Testis (tissue), 3 donors: ENCODE results near the gene RIN2. TPM values are rescaled to one million over a fixed set of nuclear protein-coding genes. Genes with fewer than 3 reads are reported as not detected.
A peak's percentile ranks its signal among the peaks of the same experiment; 100 is the strongest.

Source experiments
- DNase-seq: peaks from one replicate; pipeline ENCODE4 v3.0.0-alpha.2; 2019
- H3K27ac ChIP-seq, 2 donors: fragments of 200-600 bp; sonication (generic); one replicate each; pipeline ENCODE4 v1.5.1; 2019
- H3K27me3 ChIP-seq: fragments of 200-600 bp; sonication (generic); one replicate; pipeline ENCODE4 v1.5.1; 2019
- H3K36me3 ChIP-seq: fragments of 200-600 bp; sonication (generic); one replicate; pipeline ENCODE4 v1.5.1; 2017; ENCODE audit warnings: low read depth; ENCODE audit errors: missing control alignments
- H3K4me1 ChIP-seq: fragments of 200-600 bp; sonication (generic); one replicate; pipeline ENCODE4 v1.5.1; 2019
- H3K4me3 ChIP-seq, 2 donors: fragments of 200-600 bp; sonication (generic); one replicate each; pipeline ENCODE4 v1.5.1; 2017 to 2019
- H3K9me3 ChIP-seq: fragments of 200-600 bp; sonication (generic); one replicate; pipeline ENCODE4 v1.5.1; 2017
- POLR2A ChIP-seq: fragments of 450-650 bp; IDR thresholded peaks from one replicate; pipeline ENCODE4 v1.6.1; 2017; ENCODE audit warnings: antibody characterized with exemption, mild to moderate bottlenecking, moderate library complexity
- WGBS, 2 donors: methylation state at CpG; one replicate each; pipeline ENCODE4 v1.1.5; 2018; 5-methylcytosine and 5-hydroxymethylcytosine counted together
- intact Hi-C: fragments of 100-400 bp; cut with DNase I; formaldehyde crosslinking; loops from one replicate; pipeline ENCODE4 v1.15.1; 2023; ENCODE audit warnings: low total_unique reads
- polyA plus RNA-seq: library from polyadenylated mRNA; stranded (reverse); fragments of 350-450 nt; fragmentation: Illumina TruSeq; extraction: RNeasy Lipid Tissue Mini Kit (QIAGEN cat#74804); gene quantifications from one replicate; pipeline ENCODE4 v1.2.3, GENCODE V29; 2014; ENCODE audit warnings: low read depth, low replicate concordance; ENCODE audit not compliant: insufficient read depth
- total RNA-seq, 2 donors: library from RNA; depleted of rRNA; stranded (reverse); fragments of >200 nt; gene quantifications; one replicate each; pipeline ENCODE4 v1.2.3, GENCODE V29; 2016
- TF ChIP-seq, protein P1 (sequence below), 3 experiments: fragments of 450-650 bp in 2 of 3; fragments of 200-600 bp in 1 of 3; sonication (generic) in 1 of 3; IDR thresholded peaks; one replicate each; pipeline ENCODE4 v1.5.1; 2016 to 2019; ENCODE audit warnings: antibody characterized with exemption in 3 of 3, mild to moderate bottlenecking in 2 of 3, moderate library complexity in 1 of 3

The RIN2 gene
- total and polyA plus RNA-seq, 3 donors from 2014 or later, result 9.1 to 29.2 (median 16.0) TPM

DNA sequence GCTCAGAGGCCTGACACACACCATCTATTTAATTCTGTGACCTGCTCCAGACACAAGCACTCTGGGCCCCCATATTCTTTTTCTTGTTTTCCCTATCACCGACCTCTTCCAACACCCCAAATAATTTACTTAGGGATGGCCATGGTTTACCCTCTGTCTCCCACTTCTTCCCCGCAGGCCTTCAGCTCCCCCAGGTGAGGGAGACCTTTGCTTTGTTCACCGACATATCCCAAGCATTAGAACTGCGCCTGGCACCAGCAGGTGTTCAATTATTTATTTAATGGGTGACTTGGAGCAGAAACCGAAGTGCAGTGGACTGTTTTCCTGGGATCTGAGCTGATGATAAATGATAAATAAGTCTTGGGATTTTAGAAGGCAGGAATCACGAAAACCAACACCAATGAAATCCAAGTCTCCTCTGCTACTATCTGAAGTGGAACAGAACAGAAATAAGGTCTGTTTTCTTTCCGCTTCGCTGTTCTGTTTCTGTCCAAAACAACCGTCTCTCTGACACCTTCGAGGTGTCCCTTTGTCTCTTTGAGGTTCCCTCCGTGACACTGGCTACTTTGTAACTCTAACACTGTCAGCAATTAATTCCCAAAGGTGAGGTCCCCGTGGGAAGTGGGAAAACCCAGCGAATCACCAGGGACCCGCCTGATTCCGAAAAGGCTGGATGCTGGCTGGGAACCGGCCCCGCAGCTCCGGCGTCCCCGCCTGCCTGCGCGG, 1.1 kb upstream of the RIN2 start:
- Histone ChIP-seq H3K9me3 (no peaks in the 10 kb centered on the region), H3K36me3 (no peaks in the 10 kb centered on the region), H3K4me1 (peaks cover 17% of the 10 kb centered on the region), H3K27me3 (no peaks in the 10 kb centered on the region), H3K4me3 (peak overlapping the region; percentile 72 to 92), H3K27ac (peak overlapping the region; percentile 85 to 86)
- intact Hi-C loops, result no loop called here
- TF ChIP-seq POLR2A, result no peak
- TF ChIP-seq, protein P1, sequence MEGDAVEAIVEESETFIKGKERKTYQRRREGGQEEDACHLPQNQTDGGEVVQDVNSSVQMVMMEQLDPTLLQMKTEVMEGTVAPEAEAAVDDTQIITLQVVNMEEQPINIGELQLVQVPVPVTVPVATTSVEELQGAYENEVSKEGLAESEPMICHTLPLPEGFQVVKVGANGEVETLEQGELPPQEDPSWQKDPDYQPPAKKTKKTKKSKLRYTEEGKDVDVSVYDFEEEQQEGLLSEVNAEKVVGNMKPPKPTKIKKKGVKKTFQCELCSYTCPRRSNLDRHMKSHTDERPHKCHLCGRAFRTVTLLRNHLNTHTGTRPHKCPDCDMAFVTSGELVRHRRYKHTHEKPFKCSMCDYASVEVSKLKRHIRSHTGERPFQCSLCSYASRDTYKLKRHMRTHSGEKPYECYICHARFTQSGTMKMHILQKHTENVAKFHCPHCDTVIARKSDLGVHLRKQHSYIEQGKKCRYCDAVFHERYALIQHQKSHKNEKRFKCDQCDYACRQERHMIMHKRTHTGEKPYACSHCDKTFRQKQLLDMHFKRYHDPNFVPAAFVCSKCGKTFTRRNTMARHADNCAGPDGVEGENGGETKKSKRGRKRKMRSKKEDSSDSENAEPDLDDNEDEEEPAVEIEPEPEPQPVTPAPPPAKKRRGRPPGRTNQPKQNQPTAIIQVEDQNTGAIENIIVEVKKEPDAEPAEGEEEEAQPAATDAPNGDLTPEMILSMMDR (IDR thresholded peaks at IDR 0.05), result no peak
- no peak for DNase-seq
- WGBS, 2 donors, result 16 to 20% methylated on average over 17 to 22 of the region's 22 CpGs

DNA sequence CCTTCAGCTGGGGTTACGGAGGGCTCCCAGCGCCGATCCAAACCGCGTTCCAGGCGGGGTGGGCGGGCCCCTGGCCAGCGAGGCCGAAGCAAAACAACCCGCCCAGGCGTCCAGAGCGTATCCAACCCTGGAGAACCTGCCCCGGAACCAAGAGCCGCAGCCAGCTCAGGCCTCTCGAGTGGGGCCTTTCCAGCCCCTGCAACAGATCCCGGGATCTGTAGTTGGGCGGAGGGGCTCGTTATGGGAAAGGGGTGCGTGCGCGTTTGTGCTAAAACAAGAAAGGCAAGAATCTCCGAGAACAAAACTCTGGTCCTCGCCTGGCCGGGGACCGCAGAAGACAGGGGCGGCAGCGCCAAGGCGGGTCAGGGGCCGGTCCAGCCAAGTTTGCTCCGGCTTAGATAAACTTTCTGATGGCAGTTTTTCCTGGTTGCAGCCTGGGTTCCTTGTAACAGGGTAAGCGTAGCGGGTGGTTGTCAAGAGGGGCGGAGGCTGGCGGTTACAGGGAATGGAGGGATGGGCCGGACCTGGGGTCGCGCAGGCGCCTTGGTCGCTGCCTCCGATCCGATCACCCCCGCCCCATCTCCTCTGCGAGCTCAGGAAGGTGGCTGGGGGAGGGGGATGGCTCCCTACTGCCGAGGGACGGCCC, 448 bp upstream of the RIN2 start:
- Histone ChIP-seq H3K9me3 (no peaks in the 10 kb centered on the region), H3K27ac (peak overlapping the region; percentile 85 to 86), H3K4me1 (peaks cover 17% of the 10 kb centered on the region), H3K27me3 (no peaks in the 10 kb centered on the region), H3K4me3 (peak overlapping the region; percentile 72 to 92), H3K36me3 (no peaks in the 10 kb centered on the region)
- TF ChIP-seq, protein P1 (IDR thresholded peaks at IDR 0.05), result no peak
- no peak for TF ChIP-seq POLR2A
- 1% methylated on average over 27 to 45 of the region's 45 CpGs for WGBS, 2 donors
- DNase-seq, result peak; percentile 87
- intact Hi-C loops, result no loop called here

DNA sequence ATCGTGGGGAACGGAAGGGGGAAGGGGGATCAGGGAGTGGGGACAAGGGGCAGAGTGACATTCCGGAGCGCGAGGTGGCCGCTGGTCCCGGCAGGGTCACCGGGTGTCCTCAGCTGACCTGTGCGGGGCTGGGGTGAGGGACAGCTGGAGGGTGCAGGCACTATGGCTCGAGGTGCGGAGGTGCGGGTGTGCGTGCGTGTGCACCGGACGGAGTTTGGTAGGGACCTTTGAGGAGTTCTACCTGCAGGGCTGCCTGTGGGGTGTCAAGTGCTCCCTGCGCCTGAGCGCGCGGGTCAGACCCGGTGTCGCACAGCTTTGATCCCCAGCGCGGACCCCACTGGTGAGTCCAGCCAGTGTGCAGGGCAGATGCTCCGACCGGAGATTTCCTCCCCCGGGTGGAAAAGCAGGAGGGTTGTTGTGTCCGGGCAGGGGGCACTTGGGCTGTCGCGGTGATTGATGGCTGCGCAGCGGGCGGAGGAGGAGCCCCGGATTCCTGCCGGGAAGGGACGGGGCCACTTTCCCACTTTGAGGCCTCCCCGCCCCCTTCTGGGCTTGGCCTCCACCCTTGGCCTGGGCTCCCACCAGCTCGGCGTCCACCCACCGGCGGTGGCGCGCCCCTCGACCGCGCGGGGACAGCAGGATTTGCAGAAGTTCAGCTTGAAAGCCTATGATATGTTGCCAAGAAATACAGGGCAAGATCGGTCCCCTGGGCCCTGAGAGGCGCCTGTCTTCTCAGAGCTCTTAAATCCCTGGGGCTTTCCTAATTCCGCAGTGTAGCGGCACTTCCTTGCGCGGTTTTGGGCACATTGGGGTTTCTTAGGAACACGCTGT, 658 bp downstream of the RIN2 start:
- Histone ChIP-seq H3K27ac (peak overlapping the region; percentile 85 to 86), H3K36me3 (no peaks in the 10 kb centered on the region), H3K4me1 (peaks cover 17% of the 10 kb centered on the region), H3K27me3 (no peaks in the 10 kb centered on the region), H3K4me3 (peak overlapping the region; percentile 72 to 92), H3K9me3 (no peaks in the 10 kb centered on the region)
- intact Hi-C loops, result no loop called here
- TF ChIP-seq, protein P1 (IDR thresholded peaks at IDR 0.05), result no peak
- no peak for TF ChIP-seq POLR2A
- DNase-seq, result peak; percentile 37
- WGBS, 2 donors, result 0% methylated on average over 7 to 54 of the region's 54 CpGs

DNA sequence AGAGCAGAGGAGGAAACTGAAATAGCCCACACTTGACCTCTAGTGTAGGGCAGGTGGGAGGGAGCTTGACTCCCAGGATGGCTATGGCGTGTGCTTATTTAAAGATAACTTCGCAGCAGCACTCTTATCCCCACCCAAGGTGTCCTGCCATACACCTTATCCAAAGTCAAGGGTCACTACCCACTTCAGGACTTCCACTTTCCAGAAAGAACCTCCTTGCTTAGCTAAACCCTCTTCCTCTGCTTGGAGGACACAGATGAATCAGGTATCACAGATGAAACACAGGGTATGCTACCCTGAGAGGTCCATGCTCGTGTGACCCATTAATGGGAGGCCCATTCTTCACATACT, 2.3 kb downstream of the RIN2 start:
- intact Hi-C loops, result no loop called here
- Histone ChIP-seq H3K9me3 (no peaks in the 10 kb centered on the region), H3K27me3 (no peaks in the 10 kb centered on the region), H3K4me1 (peaks cover 17% of the 10 kb centered on the region), H3K4me3 (no peak overlapping the region), H3K36me3 (no peaks in the 10 kb centered on the region), H3K27ac (no peak overlapping the region)
- DNase-seq, result no peak
- WGBS, 2 donors, result 84 to 92% methylated on average over 3 of the region's 3 CpGs
- TF ChIP-seq POLR2A, result no peak
- TF ChIP-seq, protein P1 (IDR thresholded peaks at IDR 0.05), result no peak
